Keratinocyte (primary cell): ENCODE results near the gene GTSF1L. TPM values are rescaled to one million over a fixed set of nuclear protein-coding genes. Genes with fewer than 3 reads are reported as not detected.

ENCODE experiments used
- DNase-seq: peaks from one replicate; pipeline ENCODE4 v3.0.0-alpha.2; 2011; ENCODE audit warnings: low read depth, missing footprints, low spot score
- FAIRE-seq: peaks from 2 replicates; lab custom pipeline; 2011; peaks lifted over from hg19 to GRCh38; lab: Jason Lieb, UNC
- H2AFZ ChIP-seq: 2 replicates; pipeline ENCODE4 v1.6.0; 2012; ENCODE audit warnings: low read length, control low read depth, inconsistent platforms; ENCODE audit not compliant: control insufficient read depth
- H3K27ac ChIP-seq: 2 replicates; pipeline ENCODE4 v1.5.1; 2011; ENCODE audit warnings: low read length; ENCODE audit not compliant: control insufficient read depth, insufficient read depth
- H3K27me3 ChIP-seq: 3 replicates; pipeline ENCODE4 v1.6.0; 2011; ENCODE audit warnings: low read length; ENCODE audit not compliant: control insufficient read depth, insufficient read depth; ENCODE audit errors: extremely low read depth
- H3K36me3 ChIP-seq, 2 experiments: 2 replicates in 1 of 2; 3 replicates in 1 of 2; pipeline ENCODE4 v1.5.1; 2011; ENCODE audit warnings: low read length in 2 of 2, mild to moderate bottlenecking in 1 of 2; ENCODE audit not compliant: control insufficient read depth in 2 of 2, insufficient read depth in 2 of 2; ENCODE audit errors: extremely low read depth in 1 of 2
- H3K4me1 ChIP-seq: 3 replicates; pipeline ENCODE4 v1.5.1; 2011; ENCODE audit warnings: low read length; ENCODE audit not compliant: control insufficient read depth, insufficient read depth; ENCODE audit errors: extremely low read depth
- H3K4me2 ChIP-seq: 3 replicates; pipeline ENCODE4 v1.6.0; 2011; ENCODE audit warnings: low read depth, low read length; ENCODE audit not compliant: control insufficient read depth, insufficient read depth; ENCODE audit errors: extremely low read depth
- H3K4me3 ChIP-seq, 3 experiments: fragments of 200-600 bp in 1 of 3; sonication (generic) in 1 of 3; 2 replicates in 2 of 3; 3 replicates in 1 of 3; pipeline ENCODE4 v1.5.1; 2011 to 2016; ENCODE audit warnings: low read length in 3 of 3, mild to moderate bottlenecking in 3 of 3, control low read depth in 2 of 3, inconsistent platforms in 1 of 3, low read depth in 1 of 3, mixed read lengths in 1 of 3, mixed run types in 1 of 3, moderate library complexity in 1 of 3; ENCODE audit not compliant: control insufficient read depth in 2 of 3, insufficient read depth in 2 of 3; ENCODE audit errors: extremely low read depth in 1 of 3
- H3K79me2 ChIP-seq: 2 replicates; pipeline ENCODE4 v1.6.0; 2012; ENCODE audit warnings: low read length; ENCODE audit not compliant: control insufficient read depth, insufficient read depth
- H3K9ac ChIP-seq: 3 replicates; pipeline ENCODE4 v1.6.0; 2011; ENCODE audit warnings: low read length; ENCODE audit not compliant: control insufficient read depth, insufficient read depth; ENCODE audit errors: extremely low read depth
- H3K9me1 ChIP-seq: 3 replicates; pipeline ENCODE4 v1.6.0; 2011; ENCODE audit warnings: low read length; ENCODE audit not compliant: control insufficient read depth, insufficient read depth; ENCODE audit errors: extremely low read depth
- H3K9me3 ChIP-seq: 2 replicates; pipeline ENCODE4 v1.5.1; 2012; ENCODE audit warnings: low read depth, low read length; ENCODE audit not compliant: control insufficient read depth
- H4K20me1 ChIP-seq: 3 replicates; pipeline ENCODE4 v1.6.0; 2011; ENCODE audit warnings: low read length; ENCODE audit not compliant: control insufficient read depth, insufficient read depth; ENCODE audit errors: extremely low read depth
- EZH2 ChIP-seq: IDR thresholded peaks from one replicate; pipeline ENCODE4 v1.6.1; 2012; ENCODE audit warnings: inconsistent platforms, mild to moderate bottlenecking, low read length, moderate library complexity
- dilution Hi-C: fragments of 300-500 bp; cut with MboI; formaldehyde crosslinking; loops from one replicate; pipeline ENCODE4 v1.7.0; 2020; ENCODE audit warnings: low sequenced_read_pairs; ENCODE audit not compliant: extremely low pct_ligation_motif_present
- polyA plus RNA-seq, 5 experiments: library from polyadenylated mRNA; depleted of rRNA in 3 of 5; stranded (reverse) in 3 of 5; stranded (forward) in 1 of 5; unstranded in 1 of 5; fragments of >200 nt; gene quantifications; 1 replicate in 1 of 5; 2 replicates in 3 of 5; 3 replicates in 1 of 5; pipeline versions ENCODE4 v1.2.1 to v1.2.3, GENCODE V29; 2011 to 2012; ENCODE audit warnings: missing spikeins in 2 of 5, low read depth in 1 of 5, low replicate concordance in 1 of 5
- TF ChIP-seq, protein P1 (sequence below), 3 experiments: IDR thresholded peaks in 1 of 3; conservative IDR thresholded peaks in 1 of 3; optimal IDR thresholded peaks in 1 of 3; 2 replicates in 2 of 3; 3 replicates in 1 of 3; pipeline versions ENCODE3 to v1.5.1; 2011; ENCODE audit warnings: low read length in 3 of 3, mild to moderate bottlenecking in 3 of 3, moderate library complexity in 2 of 3, control low read depth in 1 of 3, inconsistent platforms in 1 of 3; ENCODE audit not compliant: insufficient read depth in 2 of 3; ENCODE audit errors: extremely low read depth in 1 of 3

The GTSF1L gene
- polyA plus RNA-seq, 1 donor (not counting 4 experiments of a cell fraction or from before 2014, with no cell fraction given), result not detected

DNA sequence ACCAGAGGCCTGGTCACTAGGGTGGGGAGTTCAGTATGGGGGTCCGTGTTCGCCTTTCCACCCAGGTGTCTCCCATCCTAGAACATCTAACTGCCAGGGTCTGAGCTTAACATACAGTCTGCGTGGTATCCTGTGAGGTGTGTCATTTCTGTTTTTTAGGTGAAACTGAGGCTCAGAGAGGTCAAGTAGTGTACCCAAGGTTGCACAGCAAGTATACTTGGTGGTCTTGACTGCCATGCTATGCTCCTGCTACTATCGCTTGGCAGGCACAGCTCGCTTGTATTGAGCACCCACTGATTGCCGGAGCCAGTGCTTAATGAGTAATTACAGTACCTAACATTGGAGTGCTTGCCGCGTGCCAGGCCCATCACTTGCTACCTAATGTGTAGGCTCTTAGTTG is 26.2 kb downstream of the GTSF1L start:
- dilution Hi-C loops, result no loop called here
- TF ChIP-seq, protein P1, sequence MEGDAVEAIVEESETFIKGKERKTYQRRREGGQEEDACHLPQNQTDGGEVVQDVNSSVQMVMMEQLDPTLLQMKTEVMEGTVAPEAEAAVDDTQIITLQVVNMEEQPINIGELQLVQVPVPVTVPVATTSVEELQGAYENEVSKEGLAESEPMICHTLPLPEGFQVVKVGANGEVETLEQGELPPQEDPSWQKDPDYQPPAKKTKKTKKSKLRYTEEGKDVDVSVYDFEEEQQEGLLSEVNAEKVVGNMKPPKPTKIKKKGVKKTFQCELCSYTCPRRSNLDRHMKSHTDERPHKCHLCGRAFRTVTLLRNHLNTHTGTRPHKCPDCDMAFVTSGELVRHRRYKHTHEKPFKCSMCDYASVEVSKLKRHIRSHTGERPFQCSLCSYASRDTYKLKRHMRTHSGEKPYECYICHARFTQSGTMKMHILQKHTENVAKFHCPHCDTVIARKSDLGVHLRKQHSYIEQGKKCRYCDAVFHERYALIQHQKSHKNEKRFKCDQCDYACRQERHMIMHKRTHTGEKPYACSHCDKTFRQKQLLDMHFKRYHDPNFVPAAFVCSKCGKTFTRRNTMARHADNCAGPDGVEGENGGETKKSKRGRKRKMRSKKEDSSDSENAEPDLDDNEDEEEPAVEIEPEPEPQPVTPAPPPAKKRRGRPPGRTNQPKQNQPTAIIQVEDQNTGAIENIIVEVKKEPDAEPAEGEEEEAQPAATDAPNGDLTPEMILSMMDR (optimal IDR thresholded peaks at IDR 0.05 in 1 of 3, IDR thresholded peaks at IDR 0.05 in 1 of 3, conservative IDR thresholded peaks at IDR 0.05 in 1 of 3; ENCODE audit: extremely low read depth in 1 of 3, insufficient read depth in 2 of 3, low read length in 3 of 3), result no peak
- TF ChIP-seq EZH2, result no peak
- Histone ChIP-seq H3K9me1 (no peaks in the 10 kb centered on the region), H3K4me1 (no peaks in the 10 kb centered on the region), H3K4me2 (no peak overlapping the region), H4K20me1 (no peaks in the 10 kb centered on the region), H3K9me3 (no peaks in the 10 kb centered on the region), H3K79me2 (no peaks in the 10 kb centered on the region), H3K27ac (no peak overlapping the region), H2AFZ (no peak overlapping the region), H3K36me3 (peaks cover 0 to 11% of the 10 kb centered on the region in 2 experiments), H3K27me3 (no peaks in the 10 kb centered on the region), H3K4me3 (no peak overlapping the region), H3K9ac (no peak overlapping the region)
- DNase-seq (no peak), FAIRE-seq (no peak)

DNA sequence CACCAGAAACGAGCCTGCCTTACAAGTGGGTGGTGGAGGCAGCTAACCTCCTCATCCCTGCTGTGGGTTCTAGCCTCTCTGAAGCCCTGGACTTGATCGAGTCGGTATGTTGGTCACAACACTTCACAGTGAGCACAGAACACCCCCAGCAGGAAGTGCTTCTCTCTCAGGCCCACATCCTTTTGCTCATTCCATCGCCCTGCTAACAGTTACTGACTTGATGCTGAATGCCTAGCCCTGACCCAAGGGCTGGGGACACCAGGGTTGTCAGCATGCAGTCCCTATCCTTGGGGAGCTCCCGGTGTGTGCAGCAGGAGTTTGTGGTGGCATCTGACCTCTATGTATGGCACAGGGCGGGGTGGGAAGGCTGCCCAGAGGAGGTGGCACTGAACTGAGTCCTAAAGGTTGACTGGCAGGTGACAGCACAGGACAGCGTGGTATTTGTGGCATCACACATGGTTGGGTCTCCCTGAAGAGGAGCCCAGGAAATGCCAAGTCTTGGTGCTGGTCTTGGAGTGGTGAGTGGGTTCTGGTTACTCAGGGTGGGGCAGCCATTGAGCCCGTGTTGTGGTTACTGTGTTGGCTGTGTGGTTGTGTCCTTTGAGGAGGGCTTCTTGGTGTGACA is 26.7 kb downstream of the GTSF1L start:
- no peak overlapping the region for H3K9ac ChIP-seq
- H3K4me3 ChIP-seq, result no peak overlapping the region
- TF ChIP-seq EZH2, result no peak
- TF ChIP-seq, protein P1 (optimal IDR thresholded peaks at IDR 0.05 in 1 of 3, IDR thresholded peaks at IDR 0.05 in 1 of 3, conservative IDR thresholded peaks at IDR 0.05 in 1 of 3; ENCODE audit: extremely low read depth in 1 of 3, insufficient read depth in 2 of 3, low read length in 3 of 3), result no peak
- no peaks in the 10 kb centered on the region for H3K4me1 ChIP-seq
- dilution Hi-C loops, result no loop called here
- H2AFZ ChIP-seq, result no peak overlapping the region
- H4K20me1 ChIP-seq, result no peaks in the 10 kb centered on the region
- H3K9me1 ChIP-seq, result no peaks in the 10 kb centered on the region
- H3K36me3 ChIP-seq, result peaks cover 0 to 11% of the 10 kb centered on the region in 2 experiments
- DNase-seq, result no peak
- no peak overlapping the region for H3K4me2 ChIP-seq
- FAIRE-seq, result no peak
- H3K27ac ChIP-seq, result no peak overlapping the region
- no peaks in the 10 kb centered on the region for H3K27me3 ChIP-seq
- no peaks in the 10 kb centered on the region for H3K79me2 ChIP-seq
- H3K9me3 ChIP-seq, result no peaks in the 10 kb centered on the region
